HFFc6 (cell line): ENCODE data around the gene FAM171A1. TPM values are rescaled to one million over a fixed set of nuclear protein-coding genes. Genes with fewer than 3 reads are reported as not detected.
"Not testable (repeated sequence)": the region's sequence is repeated elsewhere in the genome, so short reads cannot be mapped to it uniquely, and the experiment has no call there.

Experiments used
- DNase-seq: peaks from one replicate; pipeline ENCODE4 v3.0.0-alpha.2; 2018
- H3K27ac Mint-ChIP-seq: 2 replicates; pipeline ENCODE4 v1.8.0; 2020; ENCODE audit warnings: mild to moderate bottlenecking, mixed read lengths
- H3K27me3 Mint-ChIP-seq: 2 replicates; pipeline ENCODE4 v1.8.0; 2021; ENCODE audit warnings: mild to moderate bottlenecking, moderate library complexity, mixed read lengths; ENCODE audit not compliant: insufficient read depth
- H3K36me3 Mint-ChIP-seq: 2 replicates; pipeline ENCODE4 v1.8.0; 2021; ENCODE audit warnings: low read depth, mixed read lengths
- H3K4me1 Mint-ChIP-seq: 2 replicates; pipeline ENCODE4 v1.8.0; 2020; ENCODE audit warnings: low read depth, mixed read lengths
- H3K4me3 Mint-ChIP-seq: 2 replicates; pipeline ENCODE4 v1.8.0; 2020; ENCODE audit warnings: mild to moderate bottlenecking, moderate library complexity, mixed read lengths
- H3K9me3 Mint-ChIP-seq: 2 replicates; pipeline ENCODE4 v1.8.0; 2020; ENCODE audit warnings: mild to moderate bottlenecking, mixed read lengths
- CTCF ChIP-seq: fragments of 200-600 bp; sonication (generic); IDR thresholded peaks from 2 replicates; pipeline ENCODE4 v1.5.0; 2021; ENCODE audit warnings: antibody characterized with exemption, mild to moderate bottlenecking
- long read RNA-seq: library from polyadenylated mRNA; unstranded; transcript quantifications from one replicate; pipeline ENCODE4 v2.0.0, GENCODE V29; 2019
- total RNA-seq, 6 experiments: library from RNA; stranded (reverse); fragmentation: NEBNext Ultra II Directional; extraction: Animal tissue kit (Norgen Biotek cat#: 25700); gene quantifications; 2 replicates in 1 of 6; 3 replicates in 5 of 6; pipeline ENCODE4 v1.2.3, GENCODE V29; 2021

The FAM171A1 gene
- total RNA-seq: 10 to 100 TPM; 33.4 to 60.7 (median 48.6) TPM
- long read RNA-seq, partial matches to known transcripts: 5 of 13 reads
- long read RNA-seq, other reads (novel, unspliced or antisense): 6 of 13 reads

DNA sequence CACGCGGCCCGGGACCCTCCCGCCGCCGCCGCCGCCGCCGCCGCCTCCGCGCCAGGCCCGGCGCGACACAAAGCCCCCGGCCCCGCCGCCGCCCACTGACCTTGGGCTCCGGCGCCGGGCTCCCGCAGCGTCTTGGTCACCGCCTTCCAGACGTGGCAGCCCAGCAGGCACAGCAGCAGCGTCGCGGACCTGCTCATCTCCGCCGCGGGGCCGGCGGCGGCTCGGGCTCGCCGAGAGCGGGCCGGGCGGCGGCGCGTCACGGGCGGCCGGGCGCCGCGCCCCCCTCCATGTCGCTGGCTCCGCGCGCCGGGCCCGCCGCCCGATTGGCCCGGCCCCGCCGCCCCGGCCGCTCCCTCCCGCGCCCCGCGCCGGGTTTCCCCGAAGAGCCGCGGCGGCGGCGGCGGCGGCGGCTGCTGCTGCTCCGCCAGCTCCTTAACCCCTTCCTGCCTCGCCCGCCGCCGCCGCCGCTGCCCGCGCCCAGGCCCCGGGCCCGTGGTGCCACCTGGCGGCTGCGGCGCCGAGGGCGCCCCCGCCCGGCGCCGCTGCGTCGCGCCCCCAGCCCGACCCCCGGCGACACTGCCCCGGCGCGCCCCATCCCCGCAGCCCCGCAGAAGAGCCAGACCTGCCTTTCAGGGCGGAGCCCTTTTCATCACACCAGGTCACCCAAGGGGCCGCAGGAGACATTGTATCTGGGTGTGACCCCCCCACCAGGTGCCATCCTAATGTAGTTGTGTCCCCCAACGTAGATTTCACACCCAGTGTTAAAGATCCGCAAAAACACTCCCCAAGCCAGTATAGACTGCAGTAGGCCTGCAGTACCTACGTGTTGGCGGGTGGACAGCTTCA, at the start of gene FAM171A1:
Gene FAM171A1, minus strand, starts transcription at position 434 of the 846 bp plus-strand sequence. Its CDS starts 237 bp downstream, at position 197.
- TF ChIP-seq CTCF: peak; percentile 25; the same call in 1 of the 2 replicates
- DNase-seq: peak; percentile 21
- peaks cover 21% of the 10 kb centered on the region for H3K4me1 Mint-ChIP-seq
- H3K9me3 Mint-ChIP-seq: no peaks in the 10 kb centered on the region
- peak within 1 kb of the TSS; percentile 69 for H3K27ac Mint-ChIP-seq
- peak within 1 kb of the TSS; percentile 90 for H3K4me3 Mint-ChIP-seq
- peaks cover 1% of the 10 kb centered on the region; the same call in 1 of the 2 replicates for H3K27me3 Mint-ChIP-seq
- no peaks in the 10 kb centered on the region for H3K36me3 Mint-ChIP-seq

DNA sequence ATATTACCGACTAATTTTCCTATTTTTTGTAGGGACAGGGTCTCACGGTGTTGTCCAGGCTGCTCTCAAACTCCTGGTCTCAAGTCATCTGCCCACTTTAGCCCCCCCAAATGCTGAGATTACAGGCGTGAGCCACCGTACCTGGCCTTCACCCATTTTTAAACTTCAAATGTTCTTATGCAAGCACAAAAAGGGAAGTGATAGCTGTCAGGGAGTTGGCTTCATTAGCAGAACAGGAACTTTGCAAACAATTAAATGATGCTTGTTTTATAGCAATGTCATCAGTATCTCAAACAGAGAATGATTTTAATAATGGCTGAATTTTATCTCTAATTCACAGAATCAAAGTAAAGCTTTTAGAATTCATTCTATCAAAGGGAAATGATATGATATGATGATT, 49.8 kb upstream of the FAM171A1 start:
- H3K4me3 Mint-ChIP-seq: no peak overlapping the region
- no peak overlapping the region for H3K27ac Mint-ChIP-seq
- no peak for TF ChIP-seq CTCF
- H3K9me3 Mint-ChIP-seq: 0 out of 2 replicates have a peak, but pooled peaks cover 3% of the 10 kb centered on the region
- H3K36me3 Mint-ChIP-seq: peaks cover 5% of the 10 kb centered on the region; the same call in 1 of the 2 replicates
- H3K27me3 Mint-ChIP-seq: peaks cover 9% of the 10 kb centered on the region
- no peak for DNase-seq
- no peaks in the 10 kb centered on the region for H3K4me1 Mint-ChIP-seq

DNA sequence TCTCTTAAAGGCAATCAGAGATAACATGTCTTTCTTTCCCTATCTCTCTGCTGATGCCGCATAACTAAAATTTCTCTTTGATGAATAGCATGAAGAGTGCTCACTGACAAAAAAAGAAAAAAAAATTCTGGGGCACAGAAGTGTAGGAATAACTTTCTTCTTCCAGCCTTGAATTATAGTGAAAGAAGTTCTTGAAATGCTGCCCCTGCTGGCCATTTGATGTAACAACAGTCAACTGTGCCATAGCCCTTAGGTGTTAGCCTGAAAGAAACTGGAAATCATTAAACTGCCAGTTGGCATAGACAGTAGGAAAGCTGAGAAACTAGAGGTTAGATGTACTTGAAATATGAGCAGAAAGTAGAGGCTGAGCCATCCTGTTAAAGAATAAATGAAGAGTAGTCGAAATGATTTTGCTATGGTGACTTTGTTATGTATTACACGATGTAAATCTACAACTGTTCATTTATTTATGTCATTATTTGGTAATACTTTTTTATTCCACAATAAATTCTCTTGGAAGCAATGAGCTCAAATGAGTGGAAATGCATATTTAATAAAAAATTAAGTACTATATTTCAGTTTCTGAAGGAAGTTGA, 48.3 kb upstream of the FAM171A1 start:
- peak; percentile 21 for DNase-seq
- no peak overlapping the region for H3K27ac Mint-ChIP-seq
- peaks cover 5% of the 10 kb centered on the region; the same call in 1 of the 2 replicates for H3K36me3 Mint-ChIP-seq
- no peaks in the 10 kb centered on the region for H3K4me1 Mint-ChIP-seq
- H3K4me3 Mint-ChIP-seq: no peak overlapping the region
- H3K27me3 Mint-ChIP-seq: peaks cover 6% of the 10 kb centered on the region
- TF ChIP-seq CTCF: peak; percentile 93
- H3K9me3 Mint-ChIP-seq: peaks cover 9% of the 10 kb centered on the region; the same call in 1 of the 2 replicates

DNA sequence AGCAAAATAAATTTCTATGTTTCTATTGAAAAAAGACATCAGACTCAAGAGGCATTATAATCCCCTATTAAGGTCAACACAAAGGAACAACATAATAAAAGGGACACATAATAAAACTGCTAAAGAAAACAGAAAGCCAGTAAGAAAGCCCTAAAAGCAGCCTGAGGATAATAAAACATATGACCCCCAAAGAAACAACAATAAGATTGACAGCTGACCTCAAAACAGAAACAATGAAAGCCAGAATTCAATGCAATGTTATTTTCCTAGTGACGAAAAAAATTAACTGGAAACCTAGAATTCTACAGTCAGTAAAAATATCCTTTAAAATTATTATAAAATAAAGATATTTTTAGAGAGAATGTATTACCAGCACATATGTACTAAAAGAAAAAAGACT, 44.9 kb upstream of the FAM171A1 start:
- H3K4me3 Mint-ChIP-seq: no peak overlapping the region
- no peak for DNase-seq
- no peak for TF ChIP-seq CTCF
- H3K27ac Mint-ChIP-seq: no peak overlapping the region
- no peaks in the 10 kb centered on the region for H3K4me1 Mint-ChIP-seq
- peaks cover 9% of the 10 kb centered on the region; the same call in 1 of the 2 replicates for H3K27me3 Mint-ChIP-seq
- H3K36me3 Mint-ChIP-seq: peaks cover 5% of the 10 kb centered on the region; the same call in 1 of the 2 replicates
- H3K9me3 Mint-ChIP-seq: peaks cover 9% of the 10 kb centered on the region; the same call in 1 of the 2 replicates

DNA sequence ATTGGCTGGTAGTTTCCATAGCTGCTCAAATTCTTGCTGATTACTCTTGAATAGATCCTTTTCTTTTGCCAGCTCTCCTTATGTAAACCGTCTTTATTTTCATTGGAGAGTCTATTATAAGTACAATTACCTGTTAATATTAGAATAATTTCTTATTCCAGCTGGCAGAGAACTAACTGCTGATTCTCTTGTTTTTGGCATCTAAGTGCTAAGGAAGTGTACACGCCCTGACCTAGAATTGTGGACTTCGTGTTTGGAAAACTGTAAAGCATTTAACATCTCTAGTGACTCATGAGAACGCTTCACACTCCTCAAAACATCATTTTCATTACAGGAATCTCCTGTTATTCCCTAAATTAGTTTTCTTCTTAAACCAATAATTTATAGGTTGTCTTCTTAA, 39.9 kb upstream of the FAM171A1 start:
- Mint-ChIP-seq H3K9me3 (peaks cover 8% of the 10 kb centered on the region; the same call in 1 of the 2 replicates), H3K36me3 (no peaks in the 10 kb centered on the region), H3K27me3 (peaks cover 23% of the 10 kb centered on the region; the same call in 1 of the 2 replicates), H3K4me1 (no peaks in the 10 kb centered on the region), H3K4me3 (no peak overlapping the region), H3K27ac (no peak overlapping the region)
- TF ChIP-seq CTCF: no peak
- DNase-seq: no peak

DNA sequence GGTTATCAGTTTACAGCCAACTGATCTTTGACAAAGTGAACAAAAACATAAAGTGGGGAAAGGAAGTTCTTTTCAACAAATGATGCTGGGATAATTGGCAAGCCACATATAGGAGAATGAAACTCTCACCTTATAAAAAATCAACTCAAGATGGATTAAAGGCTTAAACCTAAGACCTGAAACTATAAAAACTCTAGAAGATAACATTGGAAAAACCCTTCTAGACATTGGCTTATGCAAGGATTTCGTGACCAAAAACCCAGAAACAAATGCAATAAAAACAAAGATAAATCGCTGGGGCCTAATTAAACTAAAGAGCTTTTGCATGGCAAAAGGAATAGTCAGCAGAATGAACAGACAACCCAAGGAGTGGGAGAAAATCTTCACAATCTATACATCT, 38.3 kb upstream of the FAM171A1 start:
- H3K27me3 Mint-ChIP-seq: peaks cover 35% of the 10 kb centered on the region
- not testable (repeated sequence) for H3K9me3 Mint-ChIP-seq, H3K4me1 Mint-ChIP-seq, H3K4me3 Mint-ChIP-seq, H3K27ac Mint-ChIP-seq, DNase-seq, H3K36me3 Mint-ChIP-seq
